Panc1 (cell line): ENCODE measurements around the gene MUC16.

Experiments used
- CTCF ChIP-seq: fragments of 450-650 bp; IDR thresholded peaks from 2 replicates; pipeline ENCODE4 v1.5.1; 2017; ENCODE audit warnings: mild to moderate bottlenecking
- POLR2AphosphoS5 ChIP-seq: IDR thresholded peaks from 2 replicates; pipeline ENCODE4 v1.6.1; 2012; ENCODE audit warnings: mild to moderate bottlenecking, low read depth, low read length, moderate library complexity
- REST ChIP-seq, 2 experiments: IDR thresholded peaks; 2 replicates each; pipeline ENCODE4 v1.6.1; 2011 to 2012; ENCODE audit warnings: low read depth in 2 of 2, control low read depth in 1 of 2, low read length in 1 of 2, mild to moderate bottlenecking in 1 of 2, moderate library complexity in 1 of 2; ENCODE audit not compliant: insufficient read depth in 1 of 2
- SIN3A ChIP-seq: IDR thresholded peaks from 2 replicates; pipeline ENCODE4 v1.6.1; 2012; ENCODE audit warnings: low read depth, mild to moderate bottlenecking, low read length, moderate library complexity, borderline replicate concordance; ENCODE audit not compliant: insufficient read depth
- TCF7L2 ChIP-seq: IDR thresholded peaks from 2 replicates; pipeline ENCODE4 v1.6.1; 2011; ENCODE audit warnings: mild to moderate bottlenecking, low read depth, low read length, inconsistent platforms

- TF ChIP-seq POLR2AphosphoS5: no peak
- no peak for TF ChIP-seq CTCF
- TF ChIP-seq REST (IDR thresholded peaks at IDR 0.05; ENCODE audit: insufficient read depth in 1 of 2, low read depth in 2 of 2, low read length in 1 of 2): no peak
- no peak for TF ChIP-seq TCF7L2
- no peak for TF ChIP-seq SIN3A
These were observed 1.5 kb downstream of the MUC16 start for GRCh38 chr19:9008667-9009066.
